B cell (primary cell): ENCODE results near the gene MOB2. TPM values are rescaled to one million over a fixed set of nuclear protein-coding genes. Genes with fewer than 3 reads are reported as not detected.

Experiments used
- ATAC-seq: fragments of 200-7000 bp; cut with Tn5 transposase; one replicate; pipeline ENCODE4 v1.10.0; 2021; ENCODE audit warnings: low read depth, mild to moderate bottlenecking, moderate number of reproducible peaks, moderate library complexity
- CTCF ChIA-PET: fragments of 350-600 bp; sonication (Branson Sonifier 250); formaldehyde crosslinking; loops from one replicate; lab custom pipeline; 2021; ENCODE audit warnings: antibody characterized with exemption, inconsistent platforms; lab: Charles Lee
- POLR2A ChIA-PET: fragments of 350-600 bp; sonication (Branson Sonifier 250); formaldehyde crosslinking; loops from one replicate; lab custom pipeline; 2021; ENCODE audit warnings: antibody characterized with exemption; lab: Charles Lee
- DNase-seq: peaks from one replicate; pipeline ENCODE4 v3.0.0; 2013
- H2AFZ ChIP-seq: 2 replicates; pipeline ENCODE4 v1.6.1; 2012; ENCODE audit warnings: mild to moderate bottlenecking, low read depth, low read length; ENCODE audit not compliant: insufficient read depth, poor library complexity, severe bottlenecking
- H3K27ac ChIP-seq, 2 donors: 1 replicate in 1 of 2; 2 replicates in 1 of 2; pipeline ENCODE4 v1.5.1; 2012 to 2013; ENCODE audit warnings: low read length in 2 of 2, mild to moderate bottlenecking in 2 of 2, moderate library complexity in 1 of 2
- H3K27me3 ChIP-seq, 4 experiments: fragments of 200-600 bp in 1 of 4; sonication (generic) in 1 of 4; replicated peaks in 1 of 4; 1 replicate in 2 of 4; 2 replicates in 2 of 4; pipeline versions ENCODE4 v1.6.1 to v1.7.0; 2013 to 2016; ENCODE audit warnings: low read length in 3 of 4, mild to moderate bottlenecking in 2 of 4, mixed read lengths in 1 of 4, moderate library complexity in 1 of 4; ENCODE audit not compliant: insufficient read depth in 4 of 4, control insufficient read depth in 3 of 4; ENCODE audit errors: control extremely low read depth in 1 of 4
- H3K36me3 ChIP-seq, 2 experiments: replicated peaks in 1 of 2; 1 replicate in 1 of 2; 2 replicates in 1 of 2; pipeline versions ENCODE4 v1.6.1 to v1.7.1; 2013; ENCODE audit warnings: low read length in 1 of 2; ENCODE audit not compliant: insufficient read depth in 2 of 2, control insufficient read depth in 1 of 2; ENCODE audit errors: control extremely low read depth in 1 of 2, extremely low read depth in 1 of 2
- H3K4me1 ChIP-seq, 2 donors: fragments of 200-600 bp in 1 of 2; sonication (generic) in 1 of 2; 1 replicate in 1 of 2; 2 replicates in 1 of 2; pipeline versions ENCODE4 v1.5.1 to v1.6.1; 2013 to 2017; ENCODE audit warnings: low read length in 2 of 2; ENCODE audit not compliant: control insufficient read depth in 2 of 2, insufficient read depth in 2 of 2
- H3K4me2 ChIP-seq: replicated peaks from 2 replicates; pipeline ENCODE3; 2012; ENCODE audit warnings: mild to moderate bottlenecking, low read depth, low read length; ENCODE audit not compliant: poor library complexity, severe bottlenecking
- H3K4me3 ChIP-seq, 5 experiments: fragments of 200-600 bp in 1 of 5; sonication (generic) in 1 of 5; 1 replicate in 3 of 5; 2 replicates in 2 of 5; pipeline versions ENCODE4 v1.5.1 to v1.7.0; 2011 to 2016; ENCODE audit warnings: low read length in 4 of 5, mild to moderate bottlenecking in 4 of 5, low read depth in 2 of 5, control low read depth in 1 of 5, moderate library complexity in 1 of 5; ENCODE audit not compliant: insufficient read depth in 1 of 5; ENCODE audit errors: control extremely low read depth in 1 of 5, extremely low read depth in 1 of 5
- H3K79me2 ChIP-seq: fragments of 200-600 bp; sonication (generic); one replicate; pipeline ENCODE4 v1.6.0; 2016; ENCODE audit warnings: low read length; ENCODE audit not compliant: control insufficient read depth, insufficient read depth
- H3K9ac ChIP-seq: fragments of 200-600 bp; sonication (generic); 2 replicates; pipeline ENCODE4 v1.6.1; 2017; ENCODE audit warnings: mild to moderate bottlenecking, low read length, moderate library complexity
- H3K9me3 ChIP-seq, 3 donors: one replicate each; pipeline versions ENCODE4 v1.6.1 to v1.7.1; 2013; ENCODE audit warnings: low read length in 2 of 3; ENCODE audit not compliant: control insufficient read depth in 2 of 3, insufficient read depth in 1 of 3; ENCODE audit errors: control extremely low read depth in 1 of 3
- H4K20me1 ChIP-seq: 2 replicates; pipeline ENCODE4 v1.6.0; 2012; ENCODE audit warnings: mild to moderate bottlenecking, low read length; ENCODE audit not compliant: insufficient read depth, control insufficient read depth, poor library complexity, severe bottlenecking
- H3K27ac Mint-ChIP-seq: one replicate; pipeline ENCODE4 v1.8.0; 2021; ENCODE audit warnings: mixed read lengths
- H3K27me3 Mint-ChIP-seq: one replicate; pipeline ENCODE4 v1.8.0; 2021; ENCODE audit warnings: mixed read lengths
- H3K4me1 Mint-ChIP-seq: one replicate; pipeline ENCODE4 v1.8.0; 2021; ENCODE audit warnings: mixed read lengths
- H3K4me3 Mint-ChIP-seq: one replicate; pipeline ENCODE4 v1.8.0; 2021; ENCODE audit warnings: mixed read lengths
- H3K9me3 Mint-ChIP-seq: one replicate; pipeline ENCODE4 v1.8.0; 2022; ENCODE audit warnings: mixed read lengths; ENCODE audit not compliant: insufficient read depth
- EZH2 ChIP-seq: IDR thresholded peaks from 2 replicates; pipeline ENCODE4 v1.6.1; 2012; ENCODE audit warnings: borderline replicate concordance, low read depth, mild to moderate bottlenecking, moderate library complexity, low read length; ENCODE audit not compliant: insufficient read depth, poor library complexity, severe bottlenecking
- WGBS: methylation state at CpG from one replicate; pipeline ENCODE4 v1.1.5; 2013; ENCODE audit warnings: missing lambda C conversion rate; ENCODE audit not compliant: insufficient coverage; 5-methylcytosine and 5-hydroxymethylcytosine counted together
- intact Hi-C: fragments of 100-400 bp; cut with micrococcal nuclease; formaldehyde crosslinking; loops from one replicate; pipeline ENCODE4 v1.10.0; 2022
- polyA plus RNA-seq: library from polyadenylated mRNA; depleted of rRNA; stranded (reverse); fragments of >200 nt; gene quantifications from 2 replicates; pipeline ENCODE4 v1.2.3, GENCODE V29; 2012
- total RNA-seq, 2 donors: library from RNA; stranded (reverse); fragments of 120-200 nt in 1 of 2; gene quantifications; 1 replicate in 1 of 2; 2 replicates in 1 of 2; pipeline versions ENCODE4 v1.2.3 to v1.2.4, GENCODE V29; 2013 to 2022
- TF ChIP-seq, protein P1 (sequence below): fragments of 200-600 bp; IDR thresholded peaks from one replicate; pipeline ENCODE4 v1.8.0; 2022; ENCODE audit warnings: antibody characterized with exemption, mild to moderate bottlenecking

The MOB2 gene
- total and polyA plus RNA-seq, 2 donors (not counting 1 experiment from before 2014, with no cell fraction given): 55.7 to 57.6 TPM

GRCh38 chr11:1522081-1522424, 35.5 kb upstream of the MOB2 start:
- Histone ChIP-seq H3K4me2 (peak overlapping the region; percentile 73), H3K9me3 (no peaks in the 10 kb centered on the region), H3K4me3 (peak overlapping the region in 2 of 5 experiments; percentile 11 to 34), H4K20me1 (peaks cover 98% of the 10 kb centered on the region), H3K4me1 (peaks cover 31 to 39% of the 10 kb centered on the region in 2 donors), H3K27me3 (no peaks in the 10 kb centered on the region), H3K36me3 (no peaks in the 10 kb centered on the region), H3K79me2 (peaks cover 99% of the 10 kb centered on the region), H3K9ac (no peak overlapping the region), H3K27ac (peak overlapping the region in 1 of 2 donors; percentile 73), H2AFZ (no peak overlapping the region)
- Mint-ChIP-seq H3K9me3 (no peaks in the 10 kb centered on the region), H3K27ac (peak overlapping the region; percentile 73), H3K4me1 (peaks cover 58% of the 10 kb centered on the region), H3K27me3 (no peaks in the 10 kb centered on the region), H3K4me3 (peak overlapping the region; percentile 81)
- CTCF ChIA-PET: interaction anchor here (1.0 to 4.1 kb wide), 5 partner anchors 25 to 629 kb away, joined by 3 to 19 read pairs (median 3); no protein-coding TSS in a partner anchor
- peak; percentile 29 for ATAC-seq
- intact Hi-C loops: loop anchor here (5.0 kb wide), 1 partner anchor 210 kb away; no protein-coding TSS in a partner anchor
- DNase-seq: no peak
- 64% methylated on average over 4 of the region's 8 CpGs for WGBS
- POLR2A ChIA-PET: interaction anchor here (0.6 kb wide), 1 partner anchor 1305 kb away, joined by 3 read pairs; no protein-coding TSS in a partner anchor
- TF ChIP-seq EZH2: no peak
- TF ChIP-seq, protein P1, sequence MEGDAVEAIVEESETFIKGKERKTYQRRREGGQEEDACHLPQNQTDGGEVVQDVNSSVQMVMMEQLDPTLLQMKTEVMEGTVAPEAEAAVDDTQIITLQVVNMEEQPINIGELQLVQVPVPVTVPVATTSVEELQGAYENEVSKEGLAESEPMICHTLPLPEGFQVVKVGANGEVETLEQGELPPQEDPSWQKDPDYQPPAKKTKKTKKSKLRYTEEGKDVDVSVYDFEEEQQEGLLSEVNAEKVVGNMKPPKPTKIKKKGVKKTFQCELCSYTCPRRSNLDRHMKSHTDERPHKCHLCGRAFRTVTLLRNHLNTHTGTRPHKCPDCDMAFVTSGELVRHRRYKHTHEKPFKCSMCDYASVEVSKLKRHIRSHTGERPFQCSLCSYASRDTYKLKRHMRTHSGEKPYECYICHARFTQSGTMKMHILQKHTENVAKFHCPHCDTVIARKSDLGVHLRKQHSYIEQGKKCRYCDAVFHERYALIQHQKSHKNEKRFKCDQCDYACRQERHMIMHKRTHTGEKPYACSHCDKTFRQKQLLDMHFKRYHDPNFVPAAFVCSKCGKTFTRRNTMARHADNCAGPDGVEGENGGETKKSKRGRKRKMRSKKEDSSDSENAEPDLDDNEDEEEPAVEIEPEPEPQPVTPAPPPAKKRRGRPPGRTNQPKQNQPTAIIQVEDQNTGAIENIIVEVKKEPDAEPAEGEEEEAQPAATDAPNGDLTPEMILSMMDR: no peak

- CTCF ChIA-PET: interaction anchor here (1.0 to 4.1 kb wide), 5 partner anchors 25 to 630 kb away, joined by 3 to 19 read pairs (median 3); no protein-coding TSS in a partner anchor
- TF ChIP-seq, protein P1: no peak
- TF ChIP-seq EZH2: no peak
- peaks cover 99% of the 10 kb centered on the region for H3K79me2 ChIP-seq
- peak; percentile 89 for DNase-seq
- peaks cover 31 to 39% of the 10 kb centered on the region in 2 donors for H3K4me1 ChIP-seq
- no peaks in the 10 kb centered on the region for H3K9me3 Mint-ChIP-seq
- H3K27me3 Mint-ChIP-seq: no peaks in the 10 kb centered on the region
- intact Hi-C loops: loop anchor here (1.0 to 5.0 kb wide), 2 partner anchors 53 to 209 kb away; no protein-coding TSS in a partner anchor
- ATAC-seq: peak; percentile 93
- H3K27ac Mint-ChIP-seq: peak overlapping the region; percentile 73
- H2AFZ ChIP-seq: no peak overlapping the region
- H3K4me2 ChIP-seq: peak overlapping the region; percentile 73
- peak overlapping the region; percentile 22 for H3K9ac ChIP-seq
- H3K9me3 ChIP-seq: no peaks in the 10 kb centered on the region
- WGBS: 32% methylated on average over 18 of the region's 21 CpGs
- no peaks in the 10 kb centered on the region for H3K36me3 ChIP-seq
- H3K27ac ChIP-seq: peak overlapping the region; percentile 19 to 73
- peak overlapping the region; percentile 81 for H3K4me3 Mint-ChIP-seq
- no peaks in the 10 kb centered on the region for H3K27me3 ChIP-seq
- peaks cover 98% of the 10 kb centered on the region for H4K20me1 ChIP-seq
- H3K4me3 ChIP-seq: peak overlapping the region in 3 of 5 experiments; percentile 11 to 34 (median 15)
- POLR2A ChIA-PET: interaction anchor here (0.6 kb wide), 1 partner anchor 1306 kb away, joined by 3 read pairs; no protein-coding TSS in a partner anchor
- peaks cover 61% of the 10 kb centered on the region for H3K4me1 Mint-ChIP-seq
Measured at GRCh38 chr11:1521382-1522080, 35.0 kb upstream of the MOB2 start.
